ENCODE measurements around the gene IL9. TPM values are rescaled to one million over a fixed set of nuclear protein-coding genes. Genes with fewer than 3 reads are reported as not detected.

Gene IL9
- total RNA-seq, 1 experiment from 2014 or later, result not detected

GRCh38 chr5:135862744-135863143 lies 32.9 kb downstream of the IL9 start:
- Histone ChIP-seq H3K27me3 (replicated peaks; ENCODE audit: insufficient read depth, low read depth, low read length, poor library complexity) (peaks cover 8% of the 10 kb centered on the region), H3K27ac (ENCODE audit: low read depth, low read length, poor library complexity, severe bottlenecking) (no peak overlapping the region), H3K36me3 (ENCODE audit: insufficient read depth, low read length, poor library complexity, severe bottlenecking) (no peaks in the 10 kb centered on the region), H3K4me3 (ENCODE audit: low read depth, low read length, poor library complexity, severe bottlenecking) (no peak overlapping the region), H3K9me3 (ENCODE audit: low read depth, low read length, poor library complexity, severe bottlenecking) (no peaks in the 10 kb centered on the region), H3K4me1 (ENCODE audit: insufficient read depth, low read length, poor library complexity, severe bottlenecking) (no peaks in the 10 kb centered on the region)
- no TSS peak for BruUV-seq (replicated peaks)
- CTCF ChIA-PET, result no interaction called here
- no peak for TF ChIP-seq EZH2 (IDR thresholded peaks at IDR 0.05; ENCODE audit: borderline replicate concordance, low read depth, low read length, poor library complexity, severe bottlenecking)
- TF ChIP-seq CTCF (conservative IDR thresholded peaks at IDR 0.05; ENCODE audit: low read depth, low read length), result no peak
- intact Hi-C loops (cut with micrococcal nuclease; ENCODE audit: unreplicated experiment), result no loop called here
- no peak for DNase-seq (ENCODE audit: low spot score)
- POLR2A ChIA-PET (ENCODE audit: low non-redundant PET), result no interaction called here

- CTCF ChIA-PET, result no interaction called here
- intact Hi-C loops (cut with micrococcal nuclease; ENCODE audit: unreplicated experiment), result no loop called here
These were observed 33.6 kb downstream of the IL9 start for GRCh38 chr5:135862086-135862485.

GRCh38 chr5:135861641-135862040 lies 34.0 kb downstream of the IL9 start:
- Histone ChIP-seq H3K27me3 (replicated peaks; ENCODE audit: insufficient read depth, low read depth, low read length, poor library complexity) (peaks cover 8% of the 10 kb centered on the region), H3K27ac (ENCODE audit: low read depth, low read length, poor library complexity, severe bottlenecking) (no peak overlapping the region), H3K36me3 (ENCODE audit: insufficient read depth, low read length, poor library complexity, severe bottlenecking) (no peaks in the 10 kb centered on the region), H3K4me1 (ENCODE audit: insufficient read depth, low read length, poor library complexity, severe bottlenecking) (no peaks in the 10 kb centered on the region), H3K9me3 (ENCODE audit: low read depth, low read length, poor library complexity, severe bottlenecking) (no peaks in the 10 kb centered on the region), H3K4me3 (ENCODE audit: low read depth, low read length, poor library complexity, severe bottlenecking) (no peak overlapping the region)
- intact Hi-C loops (cut with micrococcal nuclease; ENCODE audit: unreplicated experiment), result no loop called here
- CTCF ChIA-PET, result interaction anchor here (0.6 to 0.7 kb wide), 2 partner anchors 153 to 261 kb away, joined by 3 to 7 read pairs; no protein-coding TSS in a partner anchor
- no peak for DNase-seq (ENCODE audit: low spot score)
- POLR2A ChIA-PET (ENCODE audit: low non-redundant PET), result no interaction called here
- no peak for TF ChIP-seq CTCF (conservative IDR thresholded peaks at IDR 0.05; ENCODE audit: low read depth, low read length)
- TF ChIP-seq EZH2 (IDR thresholded peaks at IDR 0.05; ENCODE audit: borderline replicate concordance, low read depth, low read length, poor library complexity, severe bottlenecking), result no peak
- BruUV-seq (replicated peaks), result no TSS peak

More at GRCh38 chr5:135862086-135862485, 33.6 kb downstream of the IL9 start:
- no TSS peak for BruUV-seq (replicated peaks)
- peaks cover 10% of the 10 kb centered on the region for H3K27me3 ChIP-seq (replicated peaks; ENCODE audit: insufficient read depth, low read depth, low read length, poor library complexity)
- POLR2A ChIA-PET (ENCODE audit: low non-redundant PET), result no interaction called here
- no peaks in the 10 kb centered on the region for H3K9me3 ChIP-seq (ENCODE audit: low read depth, low read length, poor library complexity, severe bottlenecking)
- no peak for DNase-seq (ENCODE audit: low spot score)
- H3K27ac ChIP-seq (ENCODE audit: low read depth, low read length, poor library complexity, severe bottlenecking), result no peak overlapping the region
- no peaks in the 10 kb centered on the region for H3K4me1 ChIP-seq (ENCODE audit: insufficient read depth, low read length, poor library complexity, severe bottlenecking)
- no peaks in the 10 kb centered on the region for H3K36me3 ChIP-seq (ENCODE audit: insufficient read depth, low read length, poor library complexity, severe bottlenecking)
- H3K4me3 ChIP-seq (ENCODE audit: low read depth, low read length, poor library complexity, severe bottlenecking), result no peak overlapping the region
- TF ChIP-seq CTCF (conservative IDR thresholded peaks at IDR 0.05; ENCODE audit: low read depth, low read length) (no peak), EZH2 (IDR thresholded peaks at IDR 0.05; ENCODE audit: borderline replicate concordance, low read depth, low read length, poor library complexity, severe bottlenecking) (no peak)

Data from A673 (cell line).